COLO829 (cell line): ENCODE measurements around the gene MAB21L4.

Experiments used
- DNase-seq: peaks from one replicate; pipeline ENCODE4 v3.0.0; 2012; ENCODE audit warnings: low spot score

MAB21L4 gene

GRCh38 chr2:240894006-240894405, 1.9 kb downstream of the MAB21L4 start:
- no peak for DNase-seq

GRCh38 chr2:240893363-240893844, 2.6 kb downstream of the MAB21L4 start:
- no peak for DNase-seq

- DNase-seq, result no peak
Observed at GRCh38 chr2:240892925-240893324, 3.0 kb downstream of the MAB21L4 start.

GRCh38 chr2:240892356-240892755, 3.6 kb downstream of the MAB21L4 start:
- DNase-seq, result no peak

- DNase-seq, result no peak
Observed at GRCh38 chr2:240891492-240892340, 4.2 kb downstream of the MAB21L4 start.

GRCh38 chr2:240890691-240891090, 5.3 kb downstream of the MAB21L4 start:
- no peak for DNase-seq

GRCh38 chr2:240889601-240890560, 6.1 kb downstream of the MAB21L4 start:
- no peak for DNase-seq

- no peak for DNase-seq
Observed at GRCh38 chr2:240888890-240889573, 6.9 kb downstream of the MAB21L4 start.

GRCh38 chr2:240888130-240888889, 7.6 kb downstream of the MAB21L4 start:
- DNase-seq, result no peak

GRCh38 chr2:240887631-240888030, 8.3 kb downstream of the MAB21L4 start:
- DNase-seq, result no peak

GRCh38 chr2:240886678-240887609, 9.0 kb downstream of the MAB21L4 start:
- no peak for DNase-seq

- no peak for DNase-seq
Observed at GRCh38 chr2:240886023-240886565, 9.9 kb downstream of the MAB21L4 start.

- no peak for DNase-seq
Observed at GRCh38 chr2:240885566-240885965, 10.4 kb downstream of the MAB21L4 start.

- DNase-seq, result no peak
Observed at GRCh38 chr2:240884745-240885144, 11.2 kb downstream of the MAB21L4 start.

- no peak for DNase-seq
Observed at GRCh38 chr2:240884221-240884620, 11.7 kb downstream of the MAB21L4 start.

- DNase-seq, result no peak
Observed at GRCh38 chr2:240881913-240882312, 14.0 kb downstream of the MAB21L4 start.

GRCh38 chr2:240879105-240879504, 16.9 kb downstream of the MAB21L4 start:
- DNase-seq, result no peak

- DNase-seq, result no peak
Observed at GRCh38 chr2:240878341-240878936, 17.5 kb downstream of the MAB21L4 start.
